NCI-H526 treated with DMSO at 0.1 percent for 48 hours (cell line): ENCODE data around the gene SYT15.
"Not testable (repeated sequence)": the region's sequence is repeated elsewhere in the genome, so short reads cannot be mapped to it uniquely, and the experiment has no call there.

Experiments
- DNase-seq: peaks from one replicate; lab custom pipeline; 2025; lab: John Stamatoyannopoulos, UW

SYT15 gene

DNA sequence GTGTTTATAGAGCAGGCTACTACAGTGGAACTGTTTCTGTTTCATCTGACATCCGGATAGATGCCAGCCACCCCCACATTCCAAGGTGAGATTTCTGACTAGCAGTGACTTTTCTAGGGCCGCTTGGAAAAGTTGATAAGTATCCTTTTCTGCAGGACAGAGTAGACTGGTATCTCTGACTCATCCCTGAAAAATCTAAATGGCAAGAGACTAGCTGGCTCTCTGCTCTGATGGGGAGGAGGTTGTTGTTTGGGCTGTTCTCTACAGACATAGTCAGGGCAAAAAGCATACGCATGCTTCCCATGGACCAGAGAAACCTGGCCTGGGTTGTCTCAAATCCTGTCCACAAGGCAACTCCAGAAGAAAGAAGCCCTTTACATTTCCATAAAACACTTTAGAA is 10.7 kb downstream of the SYT15 start:
- not testable (repeated sequence) for DNase-seq

DNA sequence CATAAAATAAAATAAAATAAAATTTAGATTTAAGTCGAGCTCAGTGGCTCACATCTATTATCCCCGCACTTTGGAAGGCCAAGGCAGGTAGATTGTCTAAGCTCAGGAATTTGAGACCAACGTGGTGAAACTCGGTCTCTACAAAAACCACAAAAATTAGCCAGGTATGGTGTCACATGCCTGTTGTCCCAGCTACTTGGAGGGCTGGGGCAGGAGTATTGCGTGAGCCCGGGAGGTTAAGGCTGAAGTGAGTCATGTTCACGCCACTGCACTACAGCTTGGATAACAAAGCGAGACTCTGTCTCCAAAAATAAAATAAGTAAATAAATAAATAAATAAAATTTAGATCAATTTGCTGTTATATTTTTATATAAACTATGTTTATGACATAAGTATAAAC is 12.1 kb downstream of the SYT15 start:
- DNase-seq: not testable (repeated sequence)

DNA sequence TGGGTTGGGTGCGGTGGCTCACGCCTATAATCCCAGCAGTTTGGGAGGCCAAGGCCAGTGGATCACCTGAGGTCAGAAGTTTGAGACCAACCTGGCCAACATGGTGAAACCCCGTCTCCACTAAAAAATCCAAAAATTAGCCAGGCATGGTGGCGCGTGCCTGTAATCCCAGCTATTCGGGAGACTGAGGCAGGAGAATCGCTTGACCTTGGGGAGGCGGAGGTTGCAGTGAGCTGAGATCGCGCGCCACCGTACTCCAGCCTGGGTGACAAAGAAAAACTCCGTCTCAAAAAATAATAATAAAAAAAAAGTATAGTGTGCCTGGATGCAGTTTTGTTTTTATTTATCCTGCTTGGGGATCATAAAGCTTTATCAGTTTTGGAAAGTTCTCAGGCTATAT is 14.4 kb downstream of the SYT15 start:
- DNase-seq: not testable (repeated sequence)

DNA sequence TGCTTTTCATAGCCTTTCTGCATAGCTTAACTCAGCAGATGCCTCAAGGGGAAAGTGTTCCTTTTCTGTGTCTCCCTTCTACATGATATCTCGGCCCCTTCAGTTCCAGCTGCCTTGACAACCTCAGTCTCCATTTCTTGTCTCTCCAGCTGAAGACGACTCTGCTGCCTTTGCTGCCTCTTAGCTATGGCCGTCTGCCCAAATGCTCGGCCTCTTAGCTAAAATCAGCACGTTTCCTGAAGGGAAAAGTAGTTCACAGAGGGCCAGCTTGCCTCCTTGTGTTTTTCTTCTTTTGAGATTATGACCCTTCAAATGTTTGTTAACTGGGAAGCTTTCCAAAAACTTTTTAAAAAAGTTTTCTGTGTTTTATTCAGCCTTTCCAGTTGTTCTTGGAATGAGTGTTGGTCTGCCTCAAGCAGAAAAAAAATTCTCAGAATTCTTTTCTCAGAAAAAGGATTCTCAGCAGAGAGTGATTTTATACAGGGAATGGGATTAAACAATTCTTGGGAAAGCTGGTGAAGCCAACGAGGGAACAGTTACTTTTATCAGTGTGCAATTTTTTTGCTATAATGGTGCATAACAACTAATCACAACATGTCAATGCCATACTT is 15.6 kb downstream of the SYT15 start:
- not testable (repeated sequence) for DNase-seq

DNA sequence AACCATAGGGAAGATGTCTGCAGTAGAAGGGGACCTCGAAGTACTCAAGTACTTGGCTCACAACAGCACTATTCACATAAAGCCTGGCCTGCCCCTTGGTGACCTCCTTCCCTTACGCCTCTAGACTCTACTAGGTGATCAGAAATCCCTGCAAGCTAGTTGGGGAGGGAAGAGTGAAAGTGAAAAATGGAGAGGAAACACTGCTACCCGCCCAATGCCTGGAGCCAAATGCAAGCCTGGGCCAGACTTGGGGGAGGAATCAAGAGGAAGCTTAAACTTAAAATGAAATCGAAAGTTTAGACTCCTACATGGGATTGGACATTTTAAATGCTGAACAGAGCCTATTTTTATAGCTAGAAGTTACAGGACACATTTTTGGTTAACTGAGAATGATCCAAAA is 17.6 kb downstream of the SYT15 start:
- DNase-seq: not testable (repeated sequence)

DNA sequence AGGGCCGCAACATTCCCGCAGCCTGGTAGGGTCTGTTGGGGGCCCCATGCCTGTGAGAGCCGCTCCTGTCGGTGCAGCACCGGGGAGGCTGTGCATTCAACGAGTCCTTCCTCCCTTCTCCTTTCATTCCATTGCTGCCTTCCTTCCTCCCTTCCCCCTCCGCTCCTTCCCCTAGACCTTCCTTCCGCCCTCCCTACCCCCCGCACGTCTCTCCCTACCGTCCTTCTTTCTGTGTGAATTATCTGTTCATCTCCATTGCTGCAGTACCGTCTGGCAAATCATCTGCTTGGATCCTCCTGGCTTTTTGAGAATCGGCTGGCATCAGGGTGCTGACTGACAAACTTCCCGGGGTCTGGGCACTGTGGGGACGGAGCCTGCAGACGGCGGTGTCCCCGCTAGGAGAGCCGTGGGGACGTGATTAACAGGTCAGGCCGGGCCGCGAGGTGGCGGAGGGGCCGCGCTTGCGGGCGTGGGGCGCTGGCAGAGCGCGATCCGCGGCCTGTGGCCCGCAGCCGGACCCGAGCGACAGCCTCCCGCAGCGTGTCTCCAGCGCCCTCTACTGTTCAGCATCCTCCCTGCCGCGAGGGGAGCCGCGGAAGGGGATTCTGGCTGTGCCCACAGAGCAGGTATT is 18.8 kb downstream of the SYT15 start:
- DNase-seq: not testable (repeated sequence)

DNA sequence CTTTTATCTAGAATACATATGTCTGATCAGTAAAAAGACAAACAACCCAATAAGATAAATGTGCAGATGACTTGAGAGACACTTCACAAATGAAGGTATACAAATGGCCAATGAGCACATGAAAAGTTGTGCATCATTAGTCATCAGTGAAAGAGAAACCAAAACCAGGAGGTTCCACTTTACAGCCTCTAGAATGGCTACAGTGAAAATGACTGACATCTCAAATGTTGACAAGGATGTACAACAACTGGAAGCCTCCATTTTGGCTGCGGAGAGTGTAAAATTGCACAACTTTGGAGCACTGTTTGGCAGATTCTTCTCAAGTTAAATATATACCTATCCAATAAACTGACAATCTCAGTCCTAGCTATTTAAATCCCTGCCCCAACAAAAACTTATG is 21.6 kb downstream of the SYT15 start:
- not testable (repeated sequence) for DNase-seq

DNA sequence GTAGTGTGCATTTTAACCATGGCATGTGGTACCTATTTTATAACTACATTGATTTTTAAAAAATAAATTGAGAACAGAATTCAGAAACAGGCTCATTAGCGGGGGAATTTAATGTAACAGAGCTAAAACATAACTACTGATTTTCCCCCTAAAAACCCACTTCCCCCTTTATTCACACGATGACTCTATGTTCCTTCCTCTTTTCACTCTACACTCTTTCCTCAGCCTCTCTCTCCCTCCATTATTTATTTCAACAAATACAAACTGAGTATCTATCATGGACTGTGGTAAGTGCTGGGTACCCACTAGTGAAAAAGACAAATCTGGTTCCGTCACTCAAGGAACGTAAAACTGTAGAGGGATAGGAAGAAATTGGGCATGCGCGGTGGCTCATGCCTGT is 36.6 kb downstream of the SYT15 start:
- not testable (repeated sequence) for DNase-seq

DNA sequence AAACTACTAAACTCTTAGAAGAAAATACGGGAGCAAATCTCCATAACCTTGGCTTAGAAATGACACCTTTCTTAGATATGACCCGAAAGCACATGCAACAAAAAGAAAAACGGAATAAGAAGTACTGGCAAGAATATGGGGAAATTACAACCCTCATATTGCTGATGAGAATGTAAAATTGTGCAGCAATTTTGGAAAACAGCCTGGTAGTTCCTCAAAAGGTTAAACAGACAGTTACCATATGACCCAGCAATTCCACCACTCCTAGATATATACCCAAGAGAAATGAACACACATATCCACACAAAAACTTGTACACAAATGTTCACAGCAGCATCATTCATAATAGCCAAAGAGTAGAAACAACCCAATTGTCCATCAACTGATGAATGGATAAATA is 37.3 kb downstream of the SYT15 start:
- not testable (repeated sequence) for DNase-seq

DNA sequence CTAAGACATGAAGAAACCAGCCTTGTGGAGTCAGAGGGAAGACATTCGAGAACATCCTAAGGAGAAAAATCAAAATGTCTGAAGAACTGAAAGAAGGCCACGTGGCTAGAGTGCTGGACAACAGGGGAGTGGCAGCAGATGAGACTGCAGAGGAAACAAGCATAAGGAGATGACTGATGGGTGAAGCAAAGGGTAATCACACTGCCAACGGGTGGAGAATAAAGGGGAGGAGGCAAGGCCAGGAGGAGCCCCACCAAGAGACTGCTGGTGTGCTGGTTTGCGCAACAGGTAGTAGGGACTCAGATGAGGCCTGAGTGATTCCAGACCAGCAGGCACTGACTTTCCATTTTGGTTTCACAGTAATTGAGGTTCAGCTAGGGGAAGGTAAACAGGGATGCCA is 38.2 kb downstream of the SYT15 start:
- not testable (repeated sequence) for DNase-seq

DNA sequence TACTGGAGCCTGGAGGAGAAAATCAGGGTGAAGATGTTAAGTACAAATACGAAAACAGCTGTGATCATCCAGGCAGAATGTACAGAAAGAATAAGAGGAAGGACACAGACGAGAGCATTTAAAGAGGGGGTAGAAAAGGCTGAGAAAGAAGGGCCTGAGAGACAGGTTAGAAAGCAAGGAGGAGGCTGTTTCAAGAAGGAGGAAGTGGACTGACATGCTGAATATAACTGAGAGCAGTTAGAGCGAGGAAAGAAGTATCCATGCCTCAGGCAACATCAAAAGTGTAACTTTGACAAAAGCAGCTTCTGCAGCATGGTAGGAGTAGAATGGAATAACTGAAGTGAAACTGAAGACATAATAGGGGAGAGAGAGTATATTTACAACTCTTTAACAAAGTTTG is 39.0 kb downstream of the SYT15 start:
- DNase-seq: not testable (repeated sequence)

DNA sequence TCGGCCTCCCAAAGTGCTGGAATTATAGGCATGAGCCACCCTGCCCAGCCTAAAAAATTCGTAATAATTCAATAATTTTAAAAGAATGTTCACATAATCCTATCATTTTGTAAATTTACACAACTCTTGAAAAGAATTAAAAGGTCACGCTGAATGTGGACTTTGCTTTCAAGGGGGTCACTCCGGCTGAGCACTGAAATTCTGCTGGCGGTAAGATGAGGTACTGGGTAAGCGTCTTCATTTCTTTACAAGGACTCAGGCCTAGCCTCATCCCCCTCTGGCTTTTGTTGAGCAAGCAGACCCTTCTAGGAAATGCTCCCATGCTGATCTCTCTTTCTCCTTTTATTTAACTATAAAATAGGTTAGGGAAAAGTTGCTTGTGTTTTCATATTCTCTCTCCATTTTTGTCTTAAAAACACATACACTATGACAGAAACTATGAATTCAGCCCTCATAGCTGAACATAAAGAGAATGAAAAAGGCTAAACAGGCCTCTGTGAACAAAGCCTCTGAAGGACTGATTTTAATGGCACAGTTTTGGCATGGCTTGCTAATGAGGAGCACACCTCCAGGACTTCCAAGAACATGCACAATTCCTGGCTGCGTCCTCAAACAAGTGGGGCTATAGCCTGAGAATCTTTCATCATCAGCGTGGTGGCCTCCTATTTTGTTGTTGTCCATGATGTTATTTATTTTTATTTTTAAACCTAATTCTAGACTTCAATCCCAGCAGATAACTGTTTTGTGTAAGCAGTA is 45.1 kb downstream of the SYT15 start:
- not testable (repeated sequence) for DNase-seq

DNA sequence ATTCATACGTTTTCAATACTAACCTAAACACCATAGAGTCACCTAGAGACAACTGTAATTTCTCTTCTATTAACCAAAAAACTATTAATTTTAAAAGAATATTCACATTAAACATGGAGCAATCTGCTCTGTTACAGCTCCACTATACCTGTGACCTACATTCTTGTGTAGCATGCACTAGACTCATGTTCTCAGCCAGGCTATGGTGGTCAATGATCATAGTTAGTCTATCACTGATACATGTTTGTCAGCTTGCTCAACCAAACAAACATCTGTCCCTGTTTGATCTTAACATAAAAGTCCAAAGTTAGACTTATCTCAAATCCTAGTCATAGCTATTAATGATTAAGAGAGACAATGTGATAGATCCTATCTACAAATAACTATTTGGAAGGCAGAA is 50.9 kb downstream of the SYT15 start:
- not testable (repeated sequence) for DNase-seq

DNA sequence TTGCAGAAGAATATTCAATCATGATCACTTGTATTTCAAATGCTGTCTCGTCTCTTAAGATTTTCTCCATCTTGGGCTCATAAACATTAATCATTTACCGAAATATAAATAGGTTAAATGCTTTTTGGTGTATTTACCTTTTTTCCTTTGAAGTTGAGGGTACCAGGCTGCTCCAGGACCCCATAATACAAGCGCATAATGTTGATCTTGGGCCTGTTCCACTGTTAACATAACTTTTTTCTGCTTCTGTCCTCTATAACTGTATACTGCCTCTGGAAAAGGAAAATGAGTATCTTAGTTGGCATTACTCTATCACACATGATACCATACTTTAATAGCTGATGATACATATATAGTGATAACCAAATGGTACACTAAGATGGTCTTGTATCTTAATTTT is 51.9 kb downstream of the SYT15 start:
- DNase-seq: not testable (repeated sequence)

DNA sequence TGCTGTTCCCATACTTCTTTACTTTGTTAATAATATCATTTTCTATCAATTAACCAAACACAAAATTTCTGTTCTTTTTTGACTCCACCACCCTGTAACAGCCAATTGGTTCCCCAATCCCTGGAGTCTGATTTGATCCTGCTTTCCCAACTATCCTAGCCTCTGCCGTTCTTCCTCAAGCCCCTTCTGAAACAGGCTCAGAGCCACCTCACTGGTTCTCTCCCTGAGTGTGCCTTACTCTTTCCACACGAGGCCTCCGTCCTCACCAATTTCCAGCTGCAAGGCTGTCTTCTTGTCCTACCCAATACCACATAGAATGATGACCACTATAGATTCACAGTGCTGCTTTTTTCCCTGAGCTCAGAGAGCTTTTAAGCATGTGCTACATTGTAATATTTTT is 52.8 kb downstream of the SYT15 start:
- not testable (repeated sequence) for DNase-seq

DNA sequence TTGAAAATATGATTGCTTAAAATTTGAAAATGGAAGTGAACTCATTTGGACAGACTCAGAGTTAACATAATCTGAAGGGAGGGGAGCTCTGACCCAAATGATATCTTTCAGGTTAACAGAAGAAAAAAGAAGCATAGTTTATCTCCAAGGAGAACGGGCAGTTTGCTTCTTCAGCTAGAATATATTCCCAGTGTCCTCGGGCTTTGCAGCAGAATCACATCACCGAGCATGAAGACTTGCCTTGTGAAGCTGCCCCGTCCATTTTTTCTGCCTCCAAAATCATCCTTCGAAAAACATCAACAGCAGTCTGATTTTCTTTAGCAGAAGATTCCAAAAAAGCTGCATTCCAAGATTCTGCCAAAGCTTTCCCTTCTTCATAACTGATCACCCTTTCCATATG is 55.8 kb downstream of the SYT15 start:
- DNase-seq: not testable (repeated sequence)

DNA sequence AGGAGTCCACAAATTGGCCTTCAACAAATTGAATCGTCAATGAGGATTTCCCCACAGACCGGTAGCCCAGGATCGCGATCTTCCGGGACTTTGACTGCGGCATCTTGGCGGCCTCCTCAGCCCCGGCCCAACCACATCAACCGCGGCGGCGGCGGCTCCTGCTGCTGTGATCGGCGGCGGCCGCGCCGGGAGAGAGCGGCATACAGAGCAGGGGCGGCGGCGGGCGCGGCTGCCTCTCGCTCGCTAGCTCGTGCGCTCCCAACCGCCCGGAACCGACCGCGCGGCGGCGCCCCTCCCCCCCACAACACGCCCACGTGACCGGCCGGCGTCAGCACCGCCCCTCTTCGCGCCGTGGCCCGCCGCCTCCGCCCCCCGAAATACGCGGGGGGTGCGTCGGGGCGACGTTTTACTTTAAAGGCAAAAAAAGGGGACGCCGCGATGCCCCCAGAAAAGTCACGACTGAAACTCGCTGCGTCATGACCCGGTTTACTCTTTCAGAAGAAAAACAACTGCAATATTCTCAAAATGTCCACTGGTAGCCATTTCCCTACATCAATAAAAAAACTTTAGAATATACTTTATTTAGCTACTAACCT is 56.5 kb downstream of the SYT15 start:
- not testable (repeated sequence) for DNase-seq

DNA sequence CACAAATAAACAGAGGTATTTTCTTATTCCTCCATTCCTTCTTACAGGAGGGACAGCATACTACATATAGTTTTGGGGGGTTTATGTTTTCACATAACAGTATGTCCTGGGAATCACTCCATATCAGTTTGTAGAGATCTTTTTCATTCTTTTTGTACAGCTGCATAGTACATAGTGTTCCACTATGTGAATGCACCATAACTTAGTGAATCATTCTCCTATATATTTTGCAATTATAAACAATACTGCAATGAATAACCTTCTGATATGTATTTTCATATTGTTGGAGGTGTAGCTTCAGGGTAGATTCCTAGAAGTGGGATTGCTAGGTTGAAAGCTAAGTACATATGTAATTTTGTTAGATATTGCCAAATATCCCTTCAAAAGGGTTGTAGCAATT is 61.1 kb downstream of the SYT15 start:
- not testable (repeated sequence) for DNase-seq
